SK-N-SH (cell line): ENCODE data around the gene SLC27A2. TPM values are rescaled to one million over a fixed set of nuclear protein-coding genes. Genes with fewer than 3 reads are reported as not detected.

Experiments
- CTCF ChIA-PET: fragments of 300-600, 350-600 bp; formaldehyde crosslinking; extraction: SDS; loops from one replicate; lab custom pipeline; 2021; lab: Yijun Ruan, JAX
- POLR2A ChIA-PET: fragments of 350-600 bp; sonication (Branson Sonifier 250); formaldehyde crosslinking; extraction: SDS; loops from one replicate; lab custom pipeline; 2020; ENCODE audit warnings: antibody characterized with exemption, inconsistent platforms; lab: Yijun Ruan, JAX
- DNase-seq: peaks from one replicate; pipeline ENCODE4 v3.0.0; 2012
- H2AFZ ChIP-seq: fragments of 200-600 bp; sonication (generic); 2 replicates; pipeline ENCODE4 v1.8.1; 2016; ENCODE audit warnings: antibody characterized with exemption, mild to moderate bottlenecking, low read depth
- H3F3A ChIP-seq: fragments of 200-600 bp; sonication (generic); replicated peaks from 2 replicates; pipeline ENCODE3; 2016; ENCODE audit warnings: antibody characterized with exemption, mild to moderate bottlenecking; ENCODE audit not compliant: insufficient read depth
- H3K27ac ChIP-seq, 2 experiments: fragments of 200-500 bp in 1 of 2; fragments of 200-600 bp in 1 of 2; sonication (Bioruptor generic) in 1 of 2; sonication (generic), shearing (Covaris generic) in 1 of 2; 2 replicates each; pipeline versions ENCODE4 v1.5.1 to v1.6.1; 2014 to 2016; ENCODE audit warnings: low read depth in 2 of 2, inconsistent platforms in 1 of 2, low read length in 1 of 2, mild to moderate bottlenecking in 1 of 2, mixed read lengths in 1 of 2
- H3K27me3 ChIP-seq: fragments of 200-600 bp; sonication (generic), shearing (Covaris generic); 2 replicates; pipeline ENCODE4 v1.6.1; 2016; ENCODE audit warnings: mixed run types; ENCODE audit not compliant: insufficient read depth
- H3K36me3 ChIP-seq, 2 experiments: fragments of 200-500 bp in 1 of 2; fragments of 200-600 bp in 1 of 2; sonication (Bioruptor generic) in 1 of 2; sonication (generic) in 1 of 2; replicated peaks in 1 of 2; 2 replicates each; pipeline versions ENCODE3 to v1.5.1; 2014 to 2016; ENCODE audit warnings: low read length in 1 of 2, mild to moderate bottlenecking in 1 of 2; ENCODE audit not compliant: insufficient read depth in 2 of 2, control insufficient read depth in 1 of 2
- H3K4me1 ChIP-seq, 2 experiments: fragments of 200-500 bp in 1 of 2; fragments of 200-600 bp in 1 of 2; sonication (Bioruptor generic) in 1 of 2; sonication (generic), shearing (Covaris generic) in 1 of 2; 2 replicates each; pipeline versions ENCODE4 v1.5.1 to v1.6.1; 2014 to 2016; ENCODE audit warnings: low read depth in 1 of 2, low read length in 1 of 2, mixed run types in 1 of 2; ENCODE audit not compliant: insufficient read depth in 2 of 2, control insufficient read depth in 1 of 2
- H3K4me2 ChIP-seq: fragments of 200-600 bp; sonication (generic), shearing (Covaris generic); 2 replicates; pipeline ENCODE4 v1.6.1; 2017; ENCODE audit warnings: mixed run types
- H3K4me3 ChIP-seq, 2 experiments: fragments of 200-500 bp in 1 of 2; fragments of 200-600 bp in 1 of 2; sonication (Bioruptor generic) in 1 of 2; sonication (generic), shearing (Covaris generic) in 1 of 2; 2 replicates each; pipeline versions ENCODE4 v1.5.1 to v1.8.1; 2014 to 2016; ENCODE audit warnings: low read depth in 2 of 2, inconsistent platforms in 1 of 2, low read length in 1 of 2, mild to moderate bottlenecking in 1 of 2, mixed read lengths in 1 of 2, moderate library complexity in 1 of 2
- H3K79me2 ChIP-seq: fragments of 200-600 bp; sonication (generic); 2 replicates; pipeline ENCODE4 v1.8.1; 2017; ENCODE audit warnings: mild to moderate bottlenecking; ENCODE audit not compliant: insufficient read depth
- H3K9ac ChIP-seq: fragments of 200-600 bp; sonication (generic); 2 replicates; pipeline ENCODE4 v1.6.1; 2017; ENCODE audit warnings: mixed run types
- H3K9me2 ChIP-seq: fragments of 200-600 bp; sonication (generic); 2 replicates; pipeline ENCODE4 v1.6.1; 2017; ENCODE audit warnings: mixed run types
- H3K9me3 ChIP-seq: fragments of 200-600 bp; sonication (generic); 2 replicates; pipeline ENCODE4 v1.6.1; 2017; ENCODE audit warnings: mixed run types, mild to moderate bottlenecking, moderate library complexity
- H4K20me1 ChIP-seq: fragments of 200-600 bp; sonication (generic); 2 replicates; pipeline ENCODE4 v1.6.1; 2017; ENCODE audit warnings: mild to moderate bottlenecking, mixed run types; ENCODE audit not compliant: insufficient read depth
- EP300 ChIP-seq, 2 experiments: IDR thresholded peaks; 2 replicates each; pipeline versions ENCODE4 v1.4.0 to v1.6.1; 2012; ENCODE audit warnings: borderline replicate concordance in 1 of 2, low read depth in 1 of 2, low read length in 1 of 2
- EZH2phosphoT487 ChIP-seq: fragments of 200-600 bp; sonication (generic); IDR thresholded peaks from 2 replicates; pipeline ENCODE4 v1.6.1; 2017; ENCODE audit warnings: low read depth, mixed run types, mild to moderate bottlenecking, antibody characterized with exemption, moderate library complexity, borderline replicate concordance
- FOXJ3 ChIP-seq: sonication (generic); formaldehyde crosslinking; IDR thresholded peaks from 2 replicates; pipeline ENCODE4 v1.5.1; 2020; ENCODE audit warnings: mild to moderate bottlenecking, missing genetic modification reagents
- GABPA ChIP-seq: IDR thresholded peaks from 2 replicates; pipeline ENCODE4 v1.4.0; 2012; ENCODE audit warnings: low read depth, mild to moderate bottlenecking
- JUND ChIP-seq: IDR thresholded peaks from 2 replicates; pipeline ENCODE4 v1.4.0; 2012
- MAX ChIP-seq: IDR thresholded peaks from 2 replicates; pipeline ENCODE4 v1.4.0; 2012; ENCODE audit warnings: low read depth
- MXI1 ChIP-seq: IDR thresholded peaks from 2 replicates; pipeline ENCODE4 v1.6.1; 2012; ENCODE audit warnings: mild to moderate bottlenecking, low read depth, low read length, improper control_type of control experiment
- RXRA ChIP-seq: IDR thresholded peaks from 2 replicates; pipeline ENCODE4 v1.4.0; 2012; ENCODE audit warnings: low read depth, mild to moderate bottlenecking, borderline replicate concordance
- TCF12 ChIP-seq: IDR thresholded peaks from 2 replicates; pipeline ENCODE4 v1.4.0; 2012
- ZBTB33 ChIP-seq: IDR thresholded peaks from 2 replicates; pipeline ENCODE4 v1.4.0; 2012; ENCODE audit warnings: low read depth, borderline replicate concordance
- whole genome bisulfite sequencing: methylation state at CpG from one replicate; pipeline ENCODE4 v1.1.6; 2017; ENCODE audit warnings: low lambda C conversion rate; 5-methylcytosine and 5-hydroxymethylcytosine counted together
- polyA plus RNA-seq, 3 experiments: library from polyadenylated mRNA; depleted of rRNA; stranded (reverse); fragments of >200 nt; gene quantifications; 2 replicates each; pipeline ENCODE4 v1.2.3, GENCODE V29; 2012
- TF ChIP-seq, protein P1 (sequence below): IDR thresholded peaks from 2 replicates; pipeline ENCODE4; 2012

SLC27A2 gene
- polyA plus RNA-seq, 1 of the 3 experiments (the other 2 are of a cell fraction), result 0.49 TPM

- H3K79me2 ChIP-seq, result no peaks in the 10 kb centered on the region
- ChIA-PET POLR2A (no interaction called here), CTCF (no interaction called here)
- no peaks in the 10 kb centered on the region for H3F3A ChIP-seq
- no peak overlapping the region for H3K4me2 ChIP-seq
- H3K4me1 ChIP-seq, result no peaks in the 10 kb centered on the region
- H3K9me3 ChIP-seq, result no peaks in the 10 kb centered on the region
- no peaks in the 10 kb centered on the region for H3K27me3 ChIP-seq
- H3K4me3 ChIP-seq, result no peak overlapping the region
- TF ChIP-seq, protein P1, sequence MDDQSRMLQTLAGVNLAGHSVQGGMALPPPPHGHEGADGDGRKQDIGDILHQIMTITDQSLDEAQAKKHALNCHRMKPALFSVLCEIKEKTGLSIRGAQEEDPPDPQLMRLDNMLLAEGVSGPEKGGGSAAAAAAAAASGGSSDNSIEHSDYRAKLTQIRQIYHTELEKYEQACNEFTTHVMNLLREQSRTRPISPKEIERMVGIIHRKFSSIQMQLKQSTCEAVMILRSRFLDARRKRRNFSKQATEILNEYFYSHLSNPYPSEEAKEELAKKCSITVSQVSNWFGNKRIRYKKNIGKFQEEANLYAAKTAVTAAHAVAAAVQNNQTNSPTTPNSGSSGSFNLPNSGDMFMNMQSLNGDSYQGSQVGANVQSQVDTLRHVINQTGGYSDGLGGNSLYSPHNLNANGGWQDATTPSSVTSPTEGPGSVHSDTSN, result no peak
- TF ChIP-seq JUND, result 0 out of 2 replicates have a peak, but pooled peaks have one; percentile 11
- no peaks in the 10 kb centered on the region for H3K9me2 ChIP-seq
- no peak overlapping the region for H3K27ac ChIP-seq
- no peak overlapping the region for H2AFZ ChIP-seq
- WGBS, result 51% methylated on average over 5 of the region's 5 CpGs
- no peaks in the 10 kb centered on the region for H4K20me1 ChIP-seq
- H3K36me3 ChIP-seq, result no peaks in the 10 kb centered on the region
- H3K9ac ChIP-seq, result no peak overlapping the region
- no peak for DNase-seq
Measured at GRCh38 chr15:50256188-50257041, 74.4 kb downstream of the SLC27A2 start.

DNA sequence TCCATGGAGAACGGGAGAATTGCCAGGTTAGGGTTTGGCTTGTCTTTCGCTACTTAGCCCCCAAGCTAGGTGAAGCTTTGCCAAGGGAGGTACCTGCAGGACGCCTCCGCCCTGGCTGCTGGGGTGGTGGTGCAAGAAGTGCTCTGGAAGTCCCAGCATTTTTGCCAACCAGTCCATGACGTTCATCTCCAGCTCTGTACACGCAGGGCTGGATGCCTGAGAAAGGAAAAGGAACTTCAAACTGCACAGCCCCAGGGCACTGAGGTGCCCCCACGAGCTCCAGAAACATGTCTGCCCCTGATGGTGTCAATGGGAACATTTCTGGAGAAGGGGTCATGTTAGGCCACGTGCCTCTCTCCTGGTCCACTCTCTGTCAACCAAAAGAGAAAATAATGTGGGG, 75.3 kb downstream of the SLC27A2 start:
- POLR2A ChIA-PET, result no interaction called here
- no peaks in the 10 kb centered on the region for H3K36me3 ChIP-seq
- H3K9ac ChIP-seq, result no peak overlapping the region
- whole genome bisulfite sequencing, result 63% methylated on average over 5 of the region's 8 CpGs
- no peaks in the 10 kb centered on the region for H3K9me2 ChIP-seq
- H3K4me3 ChIP-seq, result no peak overlapping the region
- H3K9me3 ChIP-seq, result no peaks in the 10 kb centered on the region
- no peaks in the 10 kb centered on the region for H3F3A ChIP-seq
- H3K27me3 ChIP-seq, result no peaks in the 10 kb centered on the region
- TF ChIP-seq EP300 (IDR thresholded peaks at IDR 0.05; ENCODE audit: borderline replicate concordance in 1 of 2, low read depth in 1 of 2, low read length in 1 of 2) (no peak), MAX (no peak), GABPA (no peak), RXRA (no peak), EZH2phosphoT487 (no peak), FOXJ3 (CRISPR knock-in tag) (no peak), ZBTB33 (no peak), TCF12 (no peak), MXI1 (no peak)
- H2AFZ ChIP-seq, result no peak overlapping the region
- H4K20me1 ChIP-seq, result no peaks in the 10 kb centered on the region
- DNase-seq, result no peak
- H3K4me1 ChIP-seq, result no peaks in the 10 kb centered on the region
- no peak overlapping the region for H3K4me2 ChIP-seq
- CTCF ChIA-PET, result no interaction called here
- H3K79me2 ChIP-seq, result no peaks in the 10 kb centered on the region
- H3K27ac ChIP-seq, result no peak overlapping the region
